ENCODE measurements around the gene AHCYL2. TPM values are rescaled to one million over a fixed set of nuclear protein-coding genes. Genes with fewer than 3 reads are reported as not detected.
A peak's percentile ranks its signal among the peaks of the same experiment; 100 is the strongest.

The AHCYL2 gene
- total RNA-seq, 4 donors from 2014 or later, result 10.9 to 19.4 (median 14.6) TPM

DNA sequence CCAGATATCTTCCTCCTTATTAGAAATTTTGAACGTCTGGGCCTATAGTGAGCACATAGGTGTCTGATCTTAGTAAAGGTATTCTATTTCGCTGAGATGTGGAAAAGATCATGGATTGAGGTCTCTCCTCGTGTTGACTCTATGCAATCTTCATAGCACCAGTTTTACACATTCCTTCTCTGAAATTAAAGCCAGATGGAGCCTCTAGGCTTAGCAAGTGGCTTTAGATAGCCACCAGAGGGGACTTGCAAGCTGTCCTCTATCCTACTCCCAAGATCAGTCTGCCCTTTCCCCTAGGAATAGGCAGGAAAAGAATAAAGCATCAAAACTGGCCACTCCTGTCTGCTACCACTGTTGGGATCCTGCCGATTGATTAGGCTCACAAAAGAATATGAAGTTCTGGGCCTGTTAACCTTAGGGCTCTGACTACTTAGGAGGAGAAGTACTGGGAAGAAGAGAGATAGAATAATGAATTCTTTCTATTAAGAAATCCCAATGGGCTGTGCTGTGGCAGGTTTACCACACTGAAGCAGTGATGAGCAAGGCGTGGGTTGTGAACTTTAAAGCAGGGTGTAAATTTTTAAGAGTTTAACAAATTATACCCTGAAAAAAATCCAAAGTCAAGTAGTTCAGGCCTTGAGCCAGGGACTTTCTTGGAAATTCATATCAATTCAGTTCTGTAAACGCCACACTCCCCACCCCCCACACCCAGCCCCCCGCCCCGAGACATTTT is 207.2 kb downstream of the AHCYL2 start:
- ATAC-seq (ENCODE audit: low FRiP score) (no peak), DNase-seq (ENCODE audit: low spot score) (no peak)
- TF ChIP-seq, protein P1, sequence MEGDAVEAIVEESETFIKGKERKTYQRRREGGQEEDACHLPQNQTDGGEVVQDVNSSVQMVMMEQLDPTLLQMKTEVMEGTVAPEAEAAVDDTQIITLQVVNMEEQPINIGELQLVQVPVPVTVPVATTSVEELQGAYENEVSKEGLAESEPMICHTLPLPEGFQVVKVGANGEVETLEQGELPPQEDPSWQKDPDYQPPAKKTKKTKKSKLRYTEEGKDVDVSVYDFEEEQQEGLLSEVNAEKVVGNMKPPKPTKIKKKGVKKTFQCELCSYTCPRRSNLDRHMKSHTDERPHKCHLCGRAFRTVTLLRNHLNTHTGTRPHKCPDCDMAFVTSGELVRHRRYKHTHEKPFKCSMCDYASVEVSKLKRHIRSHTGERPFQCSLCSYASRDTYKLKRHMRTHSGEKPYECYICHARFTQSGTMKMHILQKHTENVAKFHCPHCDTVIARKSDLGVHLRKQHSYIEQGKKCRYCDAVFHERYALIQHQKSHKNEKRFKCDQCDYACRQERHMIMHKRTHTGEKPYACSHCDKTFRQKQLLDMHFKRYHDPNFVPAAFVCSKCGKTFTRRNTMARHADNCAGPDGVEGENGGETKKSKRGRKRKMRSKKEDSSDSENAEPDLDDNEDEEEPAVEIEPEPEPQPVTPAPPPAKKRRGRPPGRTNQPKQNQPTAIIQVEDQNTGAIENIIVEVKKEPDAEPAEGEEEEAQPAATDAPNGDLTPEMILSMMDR (IDR thresholded peaks at IDR 0.05), result no peak

DNA sequence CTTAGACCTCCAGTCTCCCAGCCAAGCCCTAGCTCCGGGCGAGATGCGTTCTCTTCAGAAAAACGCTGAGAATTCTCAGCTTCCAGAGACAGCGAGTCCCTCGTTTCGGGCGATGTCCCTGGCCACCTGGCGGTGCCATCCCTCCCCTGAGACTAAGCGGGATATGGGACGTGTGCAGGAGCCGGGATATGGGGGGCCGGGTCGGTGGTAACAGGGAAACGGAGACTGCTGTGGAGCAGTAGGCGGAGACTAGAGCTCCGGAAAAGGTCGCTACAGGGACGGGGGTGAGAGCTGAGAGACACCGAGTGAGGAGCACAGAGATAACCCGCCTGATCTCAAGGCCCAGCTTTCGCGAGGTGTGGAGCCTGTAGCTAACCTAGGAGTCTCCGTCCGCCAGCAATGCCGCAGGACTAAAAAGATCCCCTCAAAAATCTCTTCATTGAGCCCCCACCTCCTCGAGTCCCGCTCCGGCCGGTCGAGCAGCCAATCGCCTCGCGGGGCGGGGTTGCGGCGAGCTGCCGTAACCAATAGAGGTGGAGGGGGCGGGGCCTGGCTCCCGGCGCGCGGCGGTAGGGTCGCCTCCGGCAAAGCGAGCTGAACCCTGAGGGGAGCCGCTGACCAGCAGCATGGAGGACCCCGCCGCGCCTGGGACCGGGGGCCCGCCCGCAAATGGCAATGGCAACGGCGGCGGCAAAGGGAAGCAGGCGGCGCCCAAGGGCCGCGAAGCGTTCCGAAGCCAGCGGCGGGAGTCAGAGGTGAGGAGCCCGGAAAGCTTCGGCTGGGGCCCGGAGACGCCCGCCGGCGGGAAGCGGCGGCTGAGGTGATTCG is 209.2 kb downstream of the AHCYL2 start, which contains the start of gene STRIP2:
Gene STRIP2, plus strand, starts transcription at position 586 of the 828 bp plus-strand sequence. Its CDS starts 41 bp downstream, at position 627.
- ATAC-seq (ENCODE audit: low FRiP score) (peak; percentile 97), DNase-seq (ENCODE audit: low spot score) (peak; percentile 85)
- TF ChIP-seq, protein P1 (IDR thresholded peaks at IDR 0.05), result no peak

DNA sequence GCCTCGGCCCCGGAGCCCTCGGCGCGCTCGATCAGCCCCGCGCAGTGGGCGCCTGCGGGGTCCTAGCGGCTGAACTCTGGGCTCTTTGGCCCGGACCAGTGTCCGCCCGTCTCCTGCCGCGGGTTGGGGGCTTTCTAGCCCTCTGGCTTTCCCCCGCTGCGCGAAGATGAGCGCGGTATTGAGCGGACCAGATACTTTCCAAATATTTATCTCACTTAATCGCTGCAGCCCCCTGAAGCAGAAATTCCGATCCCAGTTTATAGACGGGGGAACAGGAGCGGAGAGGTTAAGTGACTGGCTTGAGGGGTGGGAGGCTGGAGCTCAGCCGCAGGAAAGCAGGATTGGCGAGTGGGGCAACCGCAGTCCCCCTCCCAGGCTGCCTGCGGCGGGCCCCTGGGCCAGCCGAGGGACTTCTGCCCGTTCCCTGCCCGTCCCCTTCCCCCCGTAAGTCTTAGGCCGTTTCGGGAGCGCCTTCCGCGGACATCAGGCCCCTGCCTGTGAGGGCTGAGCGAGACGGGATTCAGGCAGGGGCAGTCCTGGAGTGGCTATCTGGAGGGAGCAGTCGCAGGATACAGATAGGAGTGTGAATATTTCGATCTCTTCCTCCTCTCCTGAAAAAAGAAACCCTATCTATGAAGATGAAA is 210.0 kb downstream of the AHCYL2 start:
- no peak for DNase-seq (ENCODE audit: low spot score)
- TF ChIP-seq, protein P1 (IDR thresholded peaks at IDR 0.05), result no peak
- no peak for ATAC-seq (ENCODE audit: low FRiP score)

DNA sequence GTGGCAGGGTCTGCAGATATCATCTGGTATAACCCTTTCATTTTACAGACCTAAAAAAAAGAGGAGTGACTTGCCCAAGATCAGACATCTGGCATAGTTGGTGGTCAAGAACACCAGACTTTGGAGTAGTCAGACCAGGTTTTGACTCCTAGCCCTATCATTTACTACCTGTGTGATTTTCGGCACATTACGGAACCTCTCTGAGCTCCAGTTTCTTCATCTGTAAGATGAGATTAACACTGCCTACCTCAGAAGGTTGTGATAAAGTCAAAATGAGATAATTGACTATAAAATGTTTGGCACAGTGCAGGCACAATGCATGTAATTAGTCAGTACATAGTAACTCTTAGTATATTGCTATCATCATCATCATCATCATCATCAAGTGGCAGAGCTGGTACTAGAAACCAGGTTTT is 210.6 kb downstream of the AHCYL2 start:
- TF ChIP-seq, protein P1 (IDR thresholded peaks at IDR 0.05), result no peak
- no peak for ATAC-seq (ENCODE audit: low FRiP score)

DNA sequence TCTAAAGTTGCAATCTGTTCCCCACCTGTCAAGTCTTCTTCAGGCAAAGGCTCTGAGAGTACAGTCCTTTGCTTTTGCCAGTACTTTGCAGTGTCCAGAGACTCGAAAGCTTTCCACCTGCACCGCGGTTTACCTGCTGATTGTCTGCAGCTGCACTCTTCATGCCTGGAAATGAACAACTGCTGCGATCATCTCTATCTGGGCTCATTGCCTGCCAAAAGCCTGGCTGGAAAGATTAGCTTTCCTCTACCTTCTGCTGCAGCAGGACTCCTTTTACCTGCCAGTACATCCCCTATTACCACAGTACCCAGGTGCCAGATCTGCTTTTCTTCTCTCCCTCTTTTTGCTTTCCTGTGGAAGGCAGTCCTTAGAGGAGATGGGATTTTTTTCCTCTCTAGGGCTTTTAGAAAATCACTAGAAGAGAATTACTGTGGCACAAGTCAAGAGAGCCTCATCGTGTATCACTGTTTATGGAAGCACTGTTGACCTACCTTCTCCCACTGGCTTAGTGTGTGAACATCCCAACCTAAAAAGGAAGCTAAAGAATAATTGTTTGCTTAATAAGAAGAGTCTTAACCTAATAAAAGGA is 211.6 kb downstream of the AHCYL2 start:
- TF ChIP-seq, protein P1 (IDR thresholded peaks at IDR 0.05), result no peak
- DNase-seq (ENCODE audit: low spot score) (no peak), ATAC-seq (ENCODE audit: low FRiP score) (no peak)

More for the DNA sequence above, 210.6 kb downstream of the AHCYL2 start:
- no peak for DNase-seq (ENCODE audit: low spot score)

DNA sequence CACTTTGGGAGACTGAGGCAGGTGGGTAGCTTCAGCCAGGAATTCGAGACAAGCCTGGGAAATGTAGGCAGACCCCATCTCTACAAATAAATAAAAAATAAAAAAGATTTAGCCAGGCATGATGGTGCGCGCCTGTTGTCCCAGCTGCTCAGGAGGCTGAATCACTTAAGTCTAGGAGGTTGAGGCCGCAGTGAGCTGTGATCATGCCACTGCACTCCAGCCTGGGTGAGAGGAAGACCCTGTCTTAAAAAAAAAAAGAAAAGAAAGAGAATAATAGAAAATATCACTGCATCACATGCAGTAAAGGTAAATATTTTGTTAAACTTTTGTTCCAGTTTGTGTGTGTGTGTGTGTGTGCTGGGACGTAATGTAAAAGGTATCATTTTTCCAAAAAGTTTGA is 212.4 kb downstream of the AHCYL2 start:
- ATAC-seq (ENCODE audit: low FRiP score) (no peak), DNase-seq (ENCODE audit: low spot score) (no peak)
- TF ChIP-seq, protein P1 (IDR thresholded peaks at IDR 0.05), result no peak

All from omental fat pad (tissue), 4 donors.